Measurements from ENCODE around the gene OR51G2. TPM values are rescaled to one million over a fixed set of nuclear protein-coding genes. Genes with fewer than 3 reads are reported as not detected.

OR51G2 gene
- total RNA-seq, 1 experiment from 2014 or later = not detected

DNA sequence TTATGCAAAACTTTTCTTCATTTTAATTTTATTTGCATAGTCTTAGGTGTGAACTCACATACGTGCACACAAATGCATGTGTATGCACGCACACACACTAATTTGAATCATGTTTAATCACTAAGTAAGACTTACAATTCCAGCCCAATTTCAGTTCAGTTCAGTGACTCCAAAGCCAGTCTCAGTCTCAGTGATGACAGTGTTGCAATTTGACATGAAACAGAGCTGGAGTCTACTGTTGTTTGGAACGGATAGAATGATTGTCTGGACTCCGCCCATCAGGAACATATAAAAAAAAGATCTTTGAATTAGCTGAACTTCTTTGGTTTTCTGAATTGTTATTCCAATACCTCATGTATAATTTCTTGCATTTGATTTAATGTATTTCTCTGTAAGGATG lies 55.3 kb downstream of the OR51G2 start:
- intact Hi-C loops (cut with micrococcal nuclease) = no loop called here
- Histone ChIP-seq H3K9me3 (ENCODE audit: control insufficient read depth in 1 of 2, insufficient read depth in 1 of 2, low read depth in 1 of 2, low read length in 2 of 2) (no peaks in the 10 kb centered on the region), H3K4me3 (replicated peaks in 1 of 2; ENCODE audit: low read depth in 1 of 2, low read length in 2 of 2) (no peak overlapping the region), H3K27ac (ENCODE audit: low read depth, low read length) (no peak overlapping the region), H3K4me1 (ENCODE audit: control insufficient read depth in 1 of 2, insufficient read depth in 2 of 2, low read length in 2 of 2) (no peaks in the 10 kb centered on the region), H3K79me2 (ENCODE audit: insufficient read depth, low read length) (no peaks in the 10 kb centered on the region), H3K9me2 (ENCODE audit: insufficient read depth) (no peaks in the 10 kb centered on the region), H3K36me3 (ENCODE audit: control insufficient read depth in 1 of 2, insufficient read depth in 2 of 2, low read length in 2 of 2) (no peaks in the 10 kb centered on the region), H3K9ac (ENCODE audit: low read length) (no peak overlapping the region), H2AFZ (ENCODE audit: low read depth, low read length, poor library complexity, severe bottlenecking) (no peak overlapping the region), H3K27me3 (ENCODE audit: insufficient read depth, low read length) (peaks cover 6% of the 10 kb centered on the region; the same call in 1 of the 2 replicates), H3K4me2 (ENCODE audit: low read length) (no peak overlapping the region), H4K20me1 (ENCODE audit: insufficient read depth) (no peaks in the 10 kb centered on the region)
- no peak for DNase-seq (ENCODE audit: low read depth, low spot score)
- no TSS peak for BruUV-seq (replicated peaks)
- CTCF ChIA-PET = no interaction called here
- RAD21 ChIA-PET (ENCODE audit: low non-redundant PET in 1 of 2, low total read pairs in 2 of 2, uncharacterized antibody in 2 of 2, unreplicated experiment in 2 of 2) = no interaction called here
- POLR2A ChIA-PET = no interaction called here
- no peak for ATAC-seq
- TF ChIP-seq ZFX (IDR thresholded peaks at IDR 0.05) (no peak), EZH2phosphoT487 (IDR thresholded peaks at IDR 0.05; ENCODE audit: borderline replicate concordance) (no peak), ELF1 (IDR thresholded peaks at IDR 0.05; ENCODE audit: borderline replicate concordance, low read depth) (no peak), POLR2A (IDR thresholded peaks at IDR 0.05; ENCODE audit: borderline replicate concordance, extremely low read depth, insufficient read depth, insufficient read length) (no peak), RAD21 (IDR thresholded peaks at IDR 0.05; ENCODE audit: low read depth) (no peak), TCF7L2 (IDR thresholded peaks at IDR 0.05; ENCODE audit: borderline replicate concordance, extremely low read depth, insufficient read depth, insufficient read length) (no peak), EGR1 (IDR thresholded peaks at IDR 0.05; ENCODE audit: low read depth) (no peak)
- TF ChIP-seq, protein P1, sequence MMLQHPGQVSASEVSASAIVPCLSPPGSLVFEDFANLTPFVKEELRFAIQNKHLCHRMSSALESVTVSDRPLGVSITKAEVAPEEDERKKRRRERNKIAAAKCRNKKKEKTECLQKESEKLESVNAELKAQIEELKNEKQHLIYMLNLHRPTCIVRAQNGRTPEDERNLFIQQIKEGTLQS (IDR thresholded peaks at IDR 0.05) = no peak
- TF ChIP-seq, protein P2, sequence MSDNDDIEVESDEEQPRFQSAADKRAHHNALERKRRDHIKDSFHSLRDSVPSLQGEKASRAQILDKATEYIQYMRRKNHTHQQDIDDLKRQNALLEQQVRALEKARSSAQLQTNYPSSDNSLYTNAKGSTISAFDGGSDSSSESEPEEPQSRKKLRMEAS (IDR thresholded peaks at IDR 0.05) = no peak

Other genes starting within 250 kb of the OR51G2 start
- gene OR51E2, start 221.5 kb downstream of the OR51G2 start, total RNA-seq (2021; ENCODE audit: unreplicated experiment) = not detected
- not detected for gene MMP26, start 214.6 kb downstream of the OR51G2 start, total RNA-seq (2021; ENCODE audit: unreplicated experiment)
- gene OR51F1, start 149.4 kb downstream of the OR51G2 start, total RNA-seq (2021; ENCODE audit: unreplicated experiment) = not detected
- not detected for gene OR52R1, start 115.0 kb downstream of the OR51G2 start, total RNA-seq (2021; ENCODE audit: unreplicated experiment)
- gene OR51F2, start 98.0 kb downstream of the OR51G2 start, total RNA-seq (2021; ENCODE audit: unreplicated experiment) = not detected
- not detected for gene OR51S1, start 70.1 kb downstream of the OR51G2 start, total RNA-seq (2021; ENCODE audit: unreplicated experiment)
- not detected for gene OR51T1, start 37.5 kb downstream of the OR51G2 start, total RNA-seq (2021; ENCODE audit: unreplicated experiment)
- not detected for gene OR51A7, start 15.6 kb downstream of the OR51G2 start, total RNA-seq (2021; ENCODE audit: unreplicated experiment)
- gene OR51G1, start 5.0 kb upstream of the OR51G2 start, total RNA-seq (2021; ENCODE audit: unreplicated experiment) = not detected
- gene OR51A4, start 28.3 kb upstream of the OR51G2 start, total RNA-seq (2021; ENCODE audit: unreplicated experiment) = not detected
- gene OR51A2, start 36.4 kb upstream of the OR51G2 start, total RNA-seq (2021; ENCODE audit: unreplicated experiment) = not detected
- gene OR51L1, start 75.5 kb upstream of the OR51G2 start, total RNA-seq (2021; ENCODE audit: unreplicated experiment) = not detected
- gene OR52J3, start 127.2 kb upstream of the OR51G2 start, total RNA-seq (2021; ENCODE audit: unreplicated experiment) = not detected
- gene OR52E2, start 140.3 kb upstream of the OR51G2 start, total RNA-seq (2021; ENCODE audit: unreplicated experiment) = not detected
- not detected for gene OR52E1, start 150.2 kb upstream of the OR51G2 start, total RNA-seq (2021; ENCODE audit: unreplicated experiment)
- not detected for gene OR52A5, start 219.0 kb upstream of the OR51G2 start, total RNA-seq (2021; ENCODE audit: unreplicated experiment)
- not detected for gene OR52A1, start 235.4 kb upstream of the OR51G2 start, total RNA-seq (2021; ENCODE audit: unreplicated experiment)